Measurements from ENCODE around the gene STAT6. TPM values are rescaled to one million over a fixed set of nuclear protein-coding genes. Genes with fewer than 3 reads are reported as not detected.
A peak's percentile ranks its signal among the peaks of the same experiment; 100 is the strongest.

STAT6 gene
- total and polyA plus RNA-seq, 2 donors (not counting 1 experiment from before 2014, with no cell fraction given): 544 to 736 TPM

DNA sequence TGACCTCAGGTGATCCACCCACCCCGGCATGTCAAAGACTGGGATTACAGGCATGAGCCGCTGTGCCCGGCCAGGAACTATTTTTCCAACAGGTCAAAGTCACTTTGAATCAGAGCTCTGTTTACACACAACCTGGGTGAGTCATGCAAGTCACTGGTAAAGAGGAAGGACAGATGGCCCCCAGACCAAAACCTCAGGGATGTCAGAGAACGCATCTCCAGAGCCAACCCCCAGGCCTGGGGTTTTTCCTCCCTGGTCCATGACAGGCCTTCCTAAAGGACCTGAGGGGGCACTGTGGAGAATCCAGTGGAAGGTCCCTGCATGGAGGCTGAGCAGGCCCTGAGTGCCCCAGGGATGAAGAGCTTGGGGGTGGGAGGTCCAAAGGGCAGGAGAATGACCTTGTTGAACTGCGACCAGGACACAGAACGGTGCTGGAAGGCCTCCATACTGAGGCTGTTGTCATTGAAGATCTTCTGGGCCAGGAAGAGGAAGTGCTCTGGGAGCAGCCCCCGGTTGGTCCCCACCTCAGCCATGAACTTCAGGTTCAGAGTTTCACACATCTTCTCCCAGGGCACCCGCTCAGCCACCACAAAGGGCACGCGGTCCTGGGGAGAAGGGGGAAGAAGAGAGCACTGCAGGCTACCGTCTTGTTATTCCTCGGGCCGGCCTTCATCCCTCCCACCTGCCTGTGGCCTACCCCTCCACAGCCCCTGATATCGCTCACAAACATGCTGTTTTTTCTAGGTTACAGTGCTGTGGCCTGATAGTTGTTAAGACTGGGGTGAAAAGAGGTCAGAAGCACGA lies 9.1 kb downstream of the STAT6 start:
- peak; percentile 14 for ATAC-seq (ENCODE audit: low read depth)
- H3K4me1 Mint-ChIP-seq: peaks cover 27% of the 10 kb centered on the region
- H3K4me2 ChIP-seq (replicated peaks; ENCODE audit: low read depth, low read length, poor library complexity, severe bottlenecking): no peak overlapping the region

More for the DNA sequence above, 9.1 kb downstream of the STAT6 start:
- peak; percentile 17 for DNase-seq
- no peak overlapping the region for H2AFZ ChIP-seq (ENCODE audit: insufficient read depth, low read depth, low read length, poor library complexity, severe bottlenecking)
- peak overlapping the region; percentile 50 for H3K27ac Mint-ChIP-seq
- CTCF ChIA-PET: interaction anchor here (0.6 to 18.5 kb wide), 4 partner anchors 9 to 31 kb away, joined by 3 to 406 read pairs (median 128); partner anchors contain the start of genes NAB2, NEMP1 and STAT6
- no peak overlapping the region for H3K4me3 ChIP-seq (ENCODE audit: control extremely low read depth in 1 of 5, extremely low read depth in 1 of 5, insufficient read depth in 1 of 5, low read depth in 2 of 5, low read length in 4 of 5)
- H3K36me3 ChIP-seq (replicated peaks in 1 of 2; ENCODE audit: control extremely low read depth in 1 of 2, control insufficient read depth in 1 of 2, extremely low read depth in 1 of 2, insufficient read depth in 2 of 2, low read length in 1 of 2): peaks cover 4 to 83% of the 10 kb centered on the region in 2 experiments
- H3K79me2 ChIP-seq (ENCODE audit: control insufficient read depth, insufficient read depth, low read length): peaks cover 39% of the 10 kb centered on the region
- H3K9me3 ChIP-seq (ENCODE audit: control extremely low read depth in 1 of 3, control insufficient read depth in 2 of 3, insufficient read depth in 1 of 3, low read length in 2 of 3): no peaks in the 10 kb centered on the region
- H3K9me3 Mint-ChIP-seq (ENCODE audit: insufficient read depth): no peaks in the 10 kb centered on the region
- WGBS (ENCODE audit: insufficient coverage): 84% methylated on average over 11 of the region's 15 CpGs
- TF ChIP-seq EZH2 (IDR thresholded peaks at IDR 0.05; ENCODE audit: borderline replicate concordance, insufficient read depth, low read depth, low read length, poor library complexity, severe bottlenecking) (no peak), CTCF (IDR thresholded peaks at IDR 0.05) (no peak)
- H3K4me3 Mint-ChIP-seq: no peak overlapping the region
- peak overlapping the region in 1 of 2 donors; percentile 62 for H3K27ac ChIP-seq (ENCODE audit: low read length in 2 of 2)
- peaks cover 61% of the 10 kb centered on the region for H4K20me1 ChIP-seq (ENCODE audit: control insufficient read depth, insufficient read depth, low read length, poor library complexity, severe bottlenecking)
- no peaks in the 10 kb centered on the region for H3K27me3 Mint-ChIP-seq
- H3K9ac ChIP-seq (ENCODE audit: low read length): no peak overlapping the region
- no peaks in the 10 kb centered on the region for H3K27me3 ChIP-seq (replicated peaks in 1 of 4; ENCODE audit: control extremely low read depth in 1 of 4, control insufficient read depth in 3 of 4, insufficient read depth in 4 of 4, low read length in 3 of 4)
- intact Hi-C loops (cut with micrococcal nuclease): no loop called here
- POLR2A ChIA-PET: interaction anchor here (0.6 to 1.1 kb wide), 5 partner anchors 10 to 351 kb away, joined by 3 to 7 read pairs (median 4); no protein-coding TSS in a partner anchor
- H3K4me1 ChIP-seq (ENCODE audit: control insufficient read depth in 2 of 2, insufficient read depth in 2 of 2, low read length in 2 of 2): peaks cover 0 to 6% of the 10 kb centered on the region in 2 donors

Data from B cell (primary cell).